ENCODE measurements around the gene APOE. TPM values are rescaled to one million over a fixed set of nuclear protein-coding genes. Genes with fewer than 3 reads are reported as not detected.
"Not testable (repeated sequence)": the region's sequence is repeated elsewhere in the genome, so short reads cannot be mapped to it uniquely, and the experiment has no call there.

Gene APOE
- total RNA-seq, 1 experiment from 2014 or later = 3.3 TPM

GRCh38 chr19:44908074-44908835 lies 2.7 kb downstream of the APOE start:
- ChIA-PET CTCF (interaction anchor here (0.5 to 1.5 kb wide), 7 partner anchors 9 to 459 kb away, joined by 3 to 5 read pairs (median 3); no protein-coding TSS in a partner anchor), POLR2A (interaction anchor here (0.9 to 1.1 kb wide), 2 partner anchors 18 to 46 kb away, joined by 3 read pairs; partner anchors contain the start of genes CLPTM1 and TOMM40)
- DNase-seq (ENCODE audit: unreplicated experiment) = no peak
- no peak overlapping the region for H3K27ac Mint-ChIP-seq (ENCODE audit: low read depth, unreplicated experiment)
- peaks cover 11% of the 10 kb centered on the region for H3K36me3 Mint-ChIP-seq (ENCODE audit: insufficient read depth, unreplicated experiment)
- BruUV-seq (replicated peaks) = no TSS peak
- H3K9me3 Mint-ChIP-seq (ENCODE audit: unreplicated experiment) = no peaks in the 10 kb centered on the region
- no peak overlapping the region for H3K4me3 Mint-ChIP-seq (ENCODE audit: unreplicated experiment)
- peaks cover 22% of the 10 kb centered on the region for H3K4me1 Mint-ChIP-seq (ENCODE audit: insufficient read depth, unreplicated experiment)
- H3K27me3 Mint-ChIP-seq (ENCODE audit: insufficient read depth, unreplicated experiment) = peaks cover 10% of the 10 kb centered on the region
- intact Hi-C loops (cut with micrococcal nuclease) = no loop called here
- TF ChIP-seq CTCF (IDR thresholded peaks at IDR 0.05; ENCODE audit: unreplicated experiment) = no peak

- H3K36me3 Mint-ChIP-seq (ENCODE audit: insufficient read depth, unreplicated experiment) = peaks cover 6% of the 10 kb centered on the region
- H3K27ac Mint-ChIP-seq (ENCODE audit: low read depth, unreplicated experiment) = no peak overlapping the region
- TF ChIP-seq CTCF (IDR thresholded peaks at IDR 0.05; ENCODE audit: unreplicated experiment) = no peak
- ChIA-PET CTCF (interaction anchor here (0.5 to 1.5 kb wide), 4 partner anchors 42 to 459 kb away, joined by 3 to 5 read pairs (median 4); no protein-coding TSS in a partner anchor), POLR2A (no interaction called here)
- H3K27me3 Mint-ChIP-seq (ENCODE audit: insufficient read depth, unreplicated experiment) = peaks cover 10% of the 10 kb centered on the region
- H3K4me3 Mint-ChIP-seq (ENCODE audit: unreplicated experiment) = no peak overlapping the region
- no peak for DNase-seq (ENCODE audit: unreplicated experiment)
- H3K4me1 Mint-ChIP-seq (ENCODE audit: insufficient read depth, unreplicated experiment) = peaks cover 22% of the 10 kb centered on the region
- no TSS peak for BruUV-seq (replicated peaks)
- H3K9me3 Mint-ChIP-seq (ENCODE audit: unreplicated experiment) = no peaks in the 10 kb centered on the region
- intact Hi-C loops (cut with micrococcal nuclease) = no loop called here
Measured at GRCh38 chr19:44908836-44909261, 3.3 kb downstream of the APOE start.

GRCh38 chr19:44909775-44910174 lies 4.2 kb downstream of the APOE start:
- H3K27ac Mint-ChIP-seq (ENCODE audit: low read depth, unreplicated experiment) = no peak overlapping the region
- CTCF ChIA-PET = interaction anchor here (0.6 to 3.9 kb wide), 3 partner anchors 27 to 111 kb away, joined by 3 to 46 read pairs (median 4); no protein-coding TSS in a partner anchor
- POLR2A ChIA-PET = interaction anchor here (0.8 to 2.8 kb wide), 2 partner anchors 42 to 45 kb away, joined by 4 to 12 read pairs; partner anchors contain the start of gene CLPTM1
- peaks cover 6% of the 10 kb centered on the region for H3K36me3 Mint-ChIP-seq (ENCODE audit: insufficient read depth, unreplicated experiment)
- no TSS peak for BruUV-seq (replicated peaks)
- H3K9me3 Mint-ChIP-seq (ENCODE audit: unreplicated experiment) = no peaks in the 10 kb centered on the region
- DNase-seq (ENCODE audit: unreplicated experiment) = no peak
- no peak overlapping the region for H3K4me3 Mint-ChIP-seq (ENCODE audit: unreplicated experiment)
- H3K27me3 Mint-ChIP-seq (ENCODE audit: insufficient read depth, unreplicated experiment) = peaks cover 10% of the 10 kb centered on the region
- intact Hi-C loops (cut with micrococcal nuclease) = loop anchor here (2.0 kb wide), 1 partner anchor 41 kb away; no protein-coding TSS in a partner anchor
- TF ChIP-seq CTCF (IDR thresholded peaks at IDR 0.05; ENCODE audit: unreplicated experiment) = no peak
- peaks cover 29% of the 10 kb centered on the region for H3K4me1 Mint-ChIP-seq (ENCODE audit: insufficient read depth, unreplicated experiment)

- H3K36me3 Mint-ChIP-seq (ENCODE audit: insufficient read depth, unreplicated experiment); H3K27ac Mint-ChIP-seq (ENCODE audit: low read depth, unreplicated experiment); BruUV-seq (replicated peaks); H3K27me3 Mint-ChIP-seq (ENCODE audit: insufficient read depth, unreplicated experiment); H3K9me3 Mint-ChIP-seq (ENCODE audit: unreplicated experiment); DNase-seq (ENCODE audit: unreplicated experiment); H3K4me3 Mint-ChIP-seq (ENCODE audit: unreplicated experiment): not testable (repeated sequence)
- peaks cover 25% of the 10 kb centered on the region for H3K4me1 Mint-ChIP-seq (ENCODE audit: insufficient read depth, unreplicated experiment)
- ChIA-PET CTCF (interaction anchor here (0.7 to 3.9 kb wide), 4 partner anchors 8 to 43 kb away, joined by 4 to 46 read pairs (median 4); no protein-coding TSS in a partner anchor), POLR2A (interaction anchor here (1.0 to 2.8 kb wide), 4 partner anchors 9 to 187 kb away, joined by 3 to 12 read pairs (median 4); partner anchors contain the start of gene CLPTM1)
- intact Hi-C loops (cut with micrococcal nuclease) = loop anchor here (2.0 kb wide), 1 partner anchor 39 kb away; no protein-coding TSS in a partner anchor
Measured at GRCh38 chr19:44911896-44912295, 6.3 kb downstream of the APOE start.

Measured in MCF 10A (cell line).